ENCODE results near the gene IFT22. TPM values are rescaled to one million over a fixed set of nuclear protein-coding genes. Genes with fewer than 3 reads are reported as not detected.

Gene IFT22
- total RNA-seq, 1 donor from 2014 or later: 30.1 TPM

Small RNA genes within 50 kb of the gene (small RNA-seq; reads per million reads assigned to genes)
- not detected for gene RNU6-1104P

Other genes starting within 250 kb of the IFT22 start
- gene TRIM56, start 236.3 kb downstream of the IFT22 start, total RNA-seq (ENCODE audit: low replicate concordance): 1.4 and 2.3 TPM in 2 replicates
- 0.03 TPM in 1 of 2 replicates, not detected in the other for gene SERPINE1, start 194.7 kb downstream of the IFT22 start, total RNA-seq (ENCODE audit: low replicate concordance)
- gene AP1S1, start 167.3 kb downstream of the IFT22 start, total RNA-seq (ENCODE audit: low replicate concordance): 74.4 and 94.2 TPM in 2 replicates
- gene VGF, start 156.2 kb downstream of the IFT22 start, total RNA-seq (ENCODE audit: low replicate concordance): 0.65 and 1.6 TPM in 2 replicates
- gene NAT16, start 141.5 kb downstream of the IFT22 start, total RNA-seq (ENCODE audit: low replicate concordance): 0.28 TPM in 1 of 2 replicates, not detected in the other
- gene MOGAT3, start 120.8 kb downstream of the IFT22 start, total RNA-seq (ENCODE audit: low replicate concordance): not detected in 2 replicates
- 9.4 and 19.9 TPM in 2 replicates for gene PLOD3, start 104.2 kb downstream of the IFT22 start, total RNA-seq (ENCODE audit: low replicate concordance)
- 39.1 and 52.9 TPM in 2 replicates for gene ZNHIT1, start 103.6 kb downstream of the IFT22 start, total RNA-seq (ENCODE audit: low replicate concordance)
- gene CLDN15, start 84.0 kb downstream of the IFT22 start, total RNA-seq (ENCODE audit: low replicate concordance): 1.2 and 4.6 TPM in 2 replicates
- 92.2 and 120 TPM in 2 replicates for gene FIS1, start 76.7 kb downstream of the IFT22 start, total RNA-seq (ENCODE audit: low replicate concordance)
- 26.7 and 80.0 TPM in 2 replicates for gene COL26A1, start 41.1 kb upstream of the IFT22 start, total RNA-seq (ENCODE audit: low replicate concordance)

Data from neural progenitor cell (in vitro differentiated cells).